ENCODE measurements around the gene FBXO42.

DNA sequence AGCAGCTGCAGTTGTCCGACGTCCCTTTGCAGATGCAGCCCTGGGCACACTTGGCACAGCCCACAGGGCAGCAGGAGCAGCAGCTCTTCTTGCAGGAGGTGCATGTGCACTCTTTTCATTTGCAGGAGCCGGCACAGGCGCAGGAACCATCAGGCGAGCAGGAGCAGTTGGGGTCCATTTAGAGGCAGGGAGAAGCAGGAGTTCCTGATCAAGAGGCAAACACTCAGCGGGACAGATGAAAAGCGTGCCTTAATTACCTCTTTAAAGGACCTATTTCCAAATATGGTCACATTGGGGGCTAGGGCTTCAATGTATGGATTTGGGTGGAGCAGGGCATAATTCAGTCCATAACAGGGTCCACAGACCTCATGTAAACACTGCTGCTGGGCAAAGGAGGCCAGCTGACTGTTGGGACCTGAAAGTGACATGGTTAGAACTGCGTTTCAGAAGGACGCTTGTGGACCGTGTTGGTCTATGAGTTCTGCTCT lies 111.0 kb downstream of the FBXO42 start:
- TF ChIP-seq, protein P1, sequence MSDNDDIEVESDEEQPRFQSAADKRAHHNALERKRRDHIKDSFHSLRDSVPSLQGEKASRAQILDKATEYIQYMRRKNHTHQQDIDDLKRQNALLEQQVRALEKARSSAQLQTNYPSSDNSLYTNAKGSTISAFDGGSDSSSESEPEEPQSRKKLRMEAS (IDR thresholded peaks at IDR 0.05) = no peak
- no peak for TF ChIP-seq FOXM1 (IDR thresholded peaks at IDR 0.05; ENCODE audit: borderline replicate concordance, low read depth)
- TF ChIP-seq, protein P2, sequence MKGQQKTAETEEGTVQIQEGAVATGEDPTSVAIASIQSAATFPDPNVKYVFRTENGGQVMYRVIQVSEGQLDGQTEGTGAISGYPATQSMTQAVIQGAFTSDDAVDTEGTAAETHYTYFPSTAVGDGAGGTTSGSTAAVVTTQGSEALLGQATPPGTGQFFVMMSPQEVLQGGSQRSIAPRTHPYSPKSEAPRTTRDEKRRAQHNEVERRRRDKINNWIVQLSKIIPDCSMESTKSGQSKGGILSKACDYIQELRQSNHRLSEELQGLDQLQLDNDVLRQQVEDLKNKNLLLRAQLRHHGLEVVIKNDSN (IDR thresholded peaks at IDR 0.05) = no peak

All from Ishikawa (cell line).